Measurements from ENCODE around the gene SMARCC2. TPM values are rescaled to one million over a fixed set of nuclear protein-coding genes. Genes with fewer than 3 reads are reported as not detected.

The SMARCC2 gene
- total and polyA plus RNA-seq, 9 donors = 57.9 to 172 (median 117) TPM

GRCh38 chr12:56141946-56142784 is 47.1 kb downstream of the SMARCC2 start:
- TF ChIP-seq CTCF (IDR thresholded peaks at IDR 0.05) (no peak), POLR2A (IDR thresholded peaks at IDR 0.05) (no peak), EP300 (IDR thresholded peaks at IDR 0.05) (no peak)
- Histone ChIP-seq H3K4me1 (ENCODE audit: insufficient read depth) (peaks cover 2% of the 10 kb centered on the region), H3K27ac (no peak overlapping the region), H3K9me3 (no peaks in the 10 kb centered on the region), H3K27me3 (no peaks in the 10 kb centered on the region), H3K4me3 (no peak overlapping the region), H3K36me3 (no peaks in the 10 kb centered on the region)
- DNase-seq = no peak
- 90 to 92% (median 90%) methylated on average over 19 of the region's 19 CpGs for WGBS, 3 donors
- intact Hi-C loops (cut with DNase I) = no loop called here

- TF ChIP-seq CTCF (IDR thresholded peaks at IDR 0.05) = no peak
- TF ChIP-seq EP300 (IDR thresholded peaks at IDR 0.05) = no peak
- no peak for TF ChIP-seq POLR2A (IDR thresholded peaks at IDR 0.05)
- Histone ChIP-seq H3K36me3 (no peaks in the 10 kb centered on the region), H3K27ac (no peak overlapping the region), H3K4me3 (no peak overlapping the region), H3K4me1 (ENCODE audit: insufficient read depth) (no peaks in the 10 kb centered on the region), H3K9me3 (no peaks in the 10 kb centered on the region), H3K27me3 (no peaks in the 10 kb centered on the region)
- no peak for DNase-seq
- 94 to 95% (median 94%) methylated on average over 14 of the region's 14 CpGs for WGBS, 3 donors
- intact Hi-C loops (cut with DNase I) = no loop called here
Observed at GRCh38 chr12:56137853-56138571, 51.3 kb downstream of the SMARCC2 start.

GRCh38 chr12:56134897-56135296 is 54.4 kb downstream of the SMARCC2 start:
- H3K4me3 ChIP-seq = no peak overlapping the region
- 94 to 96% (median 95%) methylated on average over 6 of the region's 6 CpGs for WGBS, 3 donors
- no peaks in the 10 kb centered on the region for H3K27me3 ChIP-seq
- no peak overlapping the region for H3K27ac ChIP-seq
- no peaks in the 10 kb centered on the region for H3K9me3 ChIP-seq
- no peaks in the 10 kb centered on the region for H3K4me1 ChIP-seq (ENCODE audit: insufficient read depth)
- no peaks in the 10 kb centered on the region for H3K36me3 ChIP-seq
- DNase-seq = no peak
- intact Hi-C loops (cut with DNase I) = no loop called here
- no peak for TF ChIP-seq CTCF (IDR thresholded peaks at IDR 0.05)
- no peak for TF ChIP-seq EP300 (IDR thresholded peaks at IDR 0.05)
- no peak for TF ChIP-seq POLR2A (IDR thresholded peaks at IDR 0.05)

GRCh38 chr12:56130876-56131275 is 58.4 kb downstream of the SMARCC2 start:
- TF ChIP-seq POLR2A (IDR thresholded peaks at IDR 0.05) (no peak), EP300 (IDR thresholded peaks at IDR 0.05) (no peak), CTCF (IDR thresholded peaks at IDR 0.05) (no peak)
- no peak overlapping the region for H3K27ac ChIP-seq
- H3K27me3 ChIP-seq = no peaks in the 10 kb centered on the region
- 81 to 83% (median 82%) methylated on average over 4 of the region's 4 CpGs for WGBS, 3 donors
- H3K4me3 ChIP-seq = no peak overlapping the region
- H3K9me3 ChIP-seq = no peaks in the 10 kb centered on the region
- no peaks in the 10 kb centered on the region for H3K36me3 ChIP-seq
- peaks cover 9% of the 10 kb centered on the region for H3K4me1 ChIP-seq (ENCODE audit: insufficient read depth)
- no peak for DNase-seq
- intact Hi-C loops (cut with DNase I) = no loop called here

All from ovary (tissue), 9 donors.